Ureter (tissue), 1 donor: ENCODE data around the gene TBL1XR1. TPM values are rescaled to one million over a fixed set of nuclear protein-coding genes. Genes with fewer than 3 reads are reported as not detected.
"Not testable (repeated sequence)": the region's sequence is repeated elsewhere in the genome, so short reads cannot be mapped to it uniquely, and the experiment has no call there.

Source experiments
- DNase-seq: peaks from one replicate; pipeline ENCODE4 v3.0.0-alpha.2; 2020; ENCODE audit warnings: low spot score
- total RNA-seq: library from RNA; stranded (reverse); gene quantifications from one replicate; pipeline ENCODE4 v1.2.4, GENCODE V29; 2023
- donor health status: DM: yes; HTN: yes; CAD: no.

Gene TBL1XR1
- total RNA-seq, 1 donor from 2014 or later, result 181 TPM

- DNase-seq, result no peak
Observed at GRCh38 chr3:177141899-177142646, 55.2 kb downstream of the TBL1XR1 start.

- DNase-seq, result no peak
Observed at GRCh38 chr3:177141471-177141870, 55.8 kb downstream of the TBL1XR1 start.

GRCh38 chr3:177139220-177139619, 58.1 kb downstream of the TBL1XR1 start:
- DNase-seq, result not testable (repeated sequence)

GRCh38 chr3:177137774-177138705, 59.2 kb downstream of the TBL1XR1 start:
- DNase-seq, result no peak

- DNase-seq, result no peak
Observed at GRCh38 chr3:177136741-177137140, 60.5 kb downstream of the TBL1XR1 start.

- no peak for DNase-seq
Observed at GRCh38 chr3:177135841-177136492, 61.3 kb downstream of the TBL1XR1 start.

- no peak for DNase-seq
Observed at GRCh38 chr3:177134816-177135210, 62.5 kb downstream of the TBL1XR1 start.

- no peak for DNase-seq
Observed at GRCh38 chr3:177133860-177134815, 63.1 kb downstream of the TBL1XR1 start.

GRCh38 chr3:177131927-177132636, 65.2 kb downstream of the TBL1XR1 start:
- DNase-seq, result no peak

GRCh38 chr3:177127008-177127407, 70.3 kb downstream of the TBL1XR1 start:
- DNase-seq, result no peak

- no peak for DNase-seq
Observed at GRCh38 chr3:177126015-177126773, 71.1 kb downstream of the TBL1XR1 start.

GRCh38 chr3:177124882-177125281, 72.4 kb downstream of the TBL1XR1 start:
- no peak for DNase-seq

GRCh38 chr3:177123822-177124221, 73.5 kb downstream of the TBL1XR1 start:
- no peak for DNase-seq

- no peak for DNase-seq
Observed at GRCh38 chr3:177122183-177122856, 75.0 kb downstream of the TBL1XR1 start.

- no peak for DNase-seq
Observed at GRCh38 chr3:177119829-177120228, 77.5 kb downstream of the TBL1XR1 start.

GRCh38 chr3:177114253-177114652, 83.0 kb downstream of the TBL1XR1 start:
- no peak for DNase-seq

GRCh38 chr3:177111541-177111949, 85.7 kb downstream of the TBL1XR1 start:
- DNase-seq, result no peak

- DNase-seq, result no peak
Observed at GRCh38 chr3:177110895-177111294, 86.4 kb downstream of the TBL1XR1 start.

- no peak for DNase-seq
Observed at GRCh38 chr3:177110386-177110785, 86.9 kb downstream of the TBL1XR1 start.
